ENCODE results near the gene CTRB2.
"Not testable (repeated sequence)": the region's sequence is repeated elsewhere in the genome, so short reads cannot be mapped to it uniquely, and the experiment has no call there.

The CTRB2 gene

GRCh38 chr16:75230471-75231110 is 23.6 kb upstream of the CTRB2 start:
- DNase-seq = no peak

GRCh38 chr16:75229172-75230031 is 22.4 kb upstream of the CTRB2 start:
- peak in 1 of 42 donors; percentile 6 for DNase-seq
- intact Hi-C loops (cut with DNase I) = loop anchor here (5.0 kb wide), 1 partner anchor 158 kb away; no protein-coding TSS in a partner anchor

More at GRCh38 chr16:75230471-75231110, 23.6 kb upstream of the CTRB2 start:
- intact Hi-C loops (cut with DNase I) = loop anchor here (5.0 kb wide), 1 partner anchor 157 kb away; no protein-coding TSS in a partner anchor

- DNase-seq = no peak
- intact Hi-C loops (cut with DNase I) = no loop called here
These were observed 21.4 kb upstream of the CTRB2 start for GRCh38 chr16:75228143-75228976.

GRCh38 chr16:75227361-75228142 is 20.6 kb upstream of the CTRB2 start:
- intact Hi-C loops (cut with DNase I) = no loop called here
- no peak for DNase-seq

GRCh38 chr16:75226550-75227360 is 19.8 kb upstream of the CTRB2 start:
- intact Hi-C loops (cut with DNase I) = no loop called here
- no peak for DNase-seq

- DNase-seq = no peak
- intact Hi-C loops (cut with DNase I) = loop anchor here (2.0 kb wide), 1 partner anchor 17 kb away; no protein-coding TSS in a partner anchor
These were observed 18.9 kb upstream of the CTRB2 start for GRCh38 chr16:75225678-75226515.

GRCh38 chr16:75225092-75225491 is 18.1 kb upstream of the CTRB2 start:
- no peak for DNase-seq
- intact Hi-C loops (cut with DNase I) = loop anchor here (2.0 kb wide), 1 partner anchor 16 kb away; no protein-coding TSS in a partner anchor

GRCh38 chr16:75224306-75225082 is 17.5 kb upstream of the CTRB2 start:
- intact Hi-C loops (cut with DNase I) = loop anchor here (2.0 kb wide), 1 partner anchor 16 kb away; no protein-coding TSS in a partner anchor
- no peak for DNase-seq

GRCh38 chr16:75223129-75223528 is 16.2 kb upstream of the CTRB2 start:
- DNase-seq; intact Hi-C loops (cut with DNase I): not testable (repeated sequence)

- DNase-seq = peak in 1 of 42 donors; percentile 19
- intact Hi-C loops (cut with DNase I) = no loop called here
These were observed 15.4 kb upstream of the CTRB2 start for GRCh38 chr16:75222271-75222783.

GRCh38 chr16:75219838-75220237 is 12.9 kb upstream of the CTRB2 start:
- intact Hi-C loops (cut with DNase I) = no loop called here
- DNase-seq = no peak

- intact Hi-C loops (cut with DNase I) = no loop called here
These were observed 12.1 kb upstream of the CTRB2 start for GRCh38 chr16:75219088-75219487.

GRCh38 chr16:75218256-75219076 is 11.5 kb upstream of the CTRB2 start, which contains the start of gene CTRB1:
TSS of gene CTRB1 (plus strand) at chr16:75218988. CDS start at chr16:75219008, 20 bp downstream.
- intact Hi-C loops (cut with DNase I) = no loop called here
- DNase-seq = peak in 37 of 42 donors; percentile 28 to 85 (median 67)

More at GRCh38 chr16:75219088-75219487, 12.1 kb upstream of the CTRB2 start:
- no peak for DNase-seq

GRCh38 chr16:75217389-75217851 is 10.5 kb upstream of the CTRB2 start:
- intact Hi-C loops (cut with DNase I) = no loop called here
- no peak for DNase-seq

GRCh38 chr16:75216576-75216975 is 9.6 kb upstream of the CTRB2 start:
- DNase-seq = no peak
- intact Hi-C loops (cut with DNase I) = no loop called here

Data from head of caudate nucleus (tissue), 42 donors.